HG02623 (cell line): ENCODE results near the gene PALB2.

ENCODE experiments used
- ATAC-seq: cut with Tn5 transposase; IDR thresholded peaks from one replicate; pipeline ENCODE4 v1.9.1; 2021; ENCODE audit warnings: moderate library complexity; ENCODE audit not compliant: unreplicated experiment

PALB2 gene

GRCh38 chr16:23556881-23557778 lies 84.0 kb downstream of the PALB2 start, which contains the start of the genes EARS2 and UBFD1:
TSS of gene EARS2 (minus strand) at chr16:23557350. CDS start at chr16:23557343, 7 bp downstream.
TSS of gene UBFD1 (plus strand) at chr16:23557727. CDS start at chr16:23557743, 16 bp downstream.
- peak; percentile 86 for ATAC-seq

- ATAC-seq = no peak
These were observed 86.6 kb downstream of the PALB2 start for GRCh38 chr16:23554536-23554935.
